HepG2 (cell line): ENCODE results near the gene PYGO2. TPM values are rescaled to one million over a fixed set of nuclear protein-coding genes. Genes with fewer than 3 reads are reported as not detected.

ENCODE experiments used
- CAMTA2 ChIP-seq: sonication (generic); formaldehyde crosslinking; IDR thresholded peaks from 2 replicates; pipeline ENCODE4 v1.4.0; 2020; ENCODE audit warnings: mild to moderate bottlenecking, missing genetic modification reagents, borderline replicate concordance
- CHCHD3 ChIP-seq: sonication (generic); formaldehyde crosslinking; IDR thresholded peaks from 2 replicates; pipeline ENCODE4 v1.8.0; 2022; ENCODE audit warnings: mild to moderate bottlenecking, missing genetic modification reagents, moderate library complexity
- ELF3 ChIP-seq: IDR thresholded peaks from 2 replicates; pipeline ENCODE4 v1.6.1; 2016; ENCODE audit warnings: missing genetic modification reagents, missing compliant biosample characterization
- ETV5 ChIP-seq: IDR thresholded peaks from 2 replicates; pipeline ENCODE4 v1.6.1; 2018; ENCODE audit warnings: missing biosample characterization, missing genetic modification reagents, inconsistent platforms, borderline replicate concordance
- GTF3A ChIP-seq: sonication (generic); formaldehyde crosslinking; conservative IDR thresholded peaks from 2 replicates; pipeline ENCODE4 v1.4.0; 2020; ENCODE audit warnings: mild to moderate bottlenecking, missing genetic modification reagents
- HNF4G ChIP-seq, 2 experiments: sonication (generic) in 1 of 2; formaldehyde crosslinking in 1 of 2; IDR thresholded peaks; 2 replicates each; pipeline versions ENCODE4 v1.4.0 to v1.6.1; 2011 to 2020; ENCODE audit warnings: borderline replicate concordance in 2 of 2, low read depth in 2 of 2, mild to moderate bottlenecking in 2 of 2, low read length in 1 of 2, missing genetic modification reagents in 1 of 2, moderate library complexity in 1 of 2
- HNRNPL ChIP-seq: fragments of 200-400 bp; formaldehyde crosslinking; IDR thresholded peaks from 2 replicates; pipeline ENCODE4 v1.6.1; 2017; ENCODE audit warnings: mild to moderate bottlenecking, low read depth, low read length
- KDM6A ChIP-seq: IDR thresholded peaks from 2 replicates; pipeline ENCODE4 v1.6.1; 2016; ENCODE audit warnings: low read depth
- MEIS2 ChIP-seq: sonication (generic); formaldehyde crosslinking; IDR thresholded peaks from 2 replicates; pipeline ENCODE4 v1.9.0; 2021; ENCODE audit warnings: mild to moderate bottlenecking, missing genetic modification reagents
- MTERF4 ChIP-seq: sonication (generic); formaldehyde crosslinking; IDR thresholded peaks from 2 replicates; pipeline ENCODE4 v1.8.0; 2023; ENCODE audit warnings: mild to moderate bottlenecking, missing genetic modification reagents
- NR1H2 ChIP-seq: sonication (generic); formaldehyde crosslinking; IDR thresholded peaks from 2 replicates; pipeline ENCODE4 v1.8.1; 2022; ENCODE audit warnings: low read depth, missing genetic modification reagents, borderline replicate concordance
- PAF1 ChIP-seq: IDR thresholded peaks from 2 replicates; pipeline ENCODE4 v1.6.1; 2016; ENCODE audit warnings: missing genetic modification reagents, missing compliant biosample characterization
- PRMT3 ChIP-seq: sonication (generic); formaldehyde crosslinking; IDR thresholded peaks from 2 replicates; pipeline ENCODE4 v1.8.1; 2022; ENCODE audit warnings: low read depth, mild to moderate bottlenecking, moderate library complexity, missing genetic modification reagents, borderline replicate concordance
- REXO4 ChIP-seq: sonication (generic); formaldehyde crosslinking; IDR thresholded peaks from 2 replicates; pipeline ENCODE4 v1.8.0; 2022; ENCODE audit warnings: missing genetic modification reagents, mild to moderate bottlenecking, borderline replicate concordance
- SIN3B ChIP-seq: fragments of 150-350 bp; IDR thresholded peaks from 2 replicates; pipeline ENCODE4 v1.6.1; 2014; ENCODE audit warnings: low read length
- TAF1 ChIP-seq: sonication (generic); formaldehyde crosslinking; IDR thresholded peaks from 2 replicates; pipeline ENCODE4 v1.4.0; 2020; ENCODE audit warnings: missing genetic modification reagents
- YEATS4 ChIP-seq: sonication (generic); formaldehyde crosslinking; IDR thresholded peaks from 2 replicates; pipeline ENCODE4 v1.4.0; 2020; ENCODE audit warnings: missing genetic modification reagents, borderline replicate concordance
- ZFY ChIP-seq: sonication (generic); formaldehyde crosslinking; IDR thresholded peaks from 2 replicates; pipeline ENCODE4 v1.4.0; 2020; ENCODE audit warnings: missing genetic modification reagents
- ZNF138 ChIP-seq: sonication (generic); formaldehyde crosslinking; IDR thresholded peaks from 2 replicates; pipeline ENCODE4 v1.5.0; 2020; ENCODE audit warnings: mild to moderate bottlenecking, low read depth, missing genetic modification reagents
- ZNF382 ChIP-seq: sonication (generic); formaldehyde crosslinking; IDR thresholded peaks from 2 replicates; pipeline ENCODE4 v1.5.0; 2020; ENCODE audit warnings: missing genetic modification reagents, mild to moderate bottlenecking, borderline replicate concordance
- ZNF660 ChIP-seq: sonication (generic); formaldehyde crosslinking; IDR thresholded peaks from 2 replicates; pipeline ENCODE4 v1.5.1; 2020; ENCODE audit warnings: mild to moderate bottlenecking, low read depth, missing genetic modification reagents, borderline replicate concordance
- ZNF747 ChIP-seq: sonication (generic); formaldehyde crosslinking; IDR thresholded peaks from 2 replicates; pipeline ENCODE4 v1.8.1; 2023; ENCODE audit warnings: missing genetic modification reagents, mild to moderate bottlenecking, borderline replicate concordance
- ZSCAN21 ChIP-seq: sonication (generic); formaldehyde crosslinking; IDR thresholded peaks from 2 replicates; pipeline ENCODE4 v1.8.0; 2022; ENCODE audit warnings: mild to moderate bottlenecking, missing genetic modification reagents, moderate library complexity, borderline replicate concordance
- polyA plus RNA-seq, 8 experiments: library from polyadenylated mRNA; depleted of rRNA in 3 of 8; stranded (reverse) in 7 of 8; unstranded in 1 of 8; fragments of >200 nt; fragmentation: Illumina TruSeq in 4 of 8; extraction: Trizol in 4 of 8; gene quantifications; 2 replicates each; pipeline versions ENCODE4 v1.2.1 to v1.2.3, GENCODE V29; 2011 to 2016; ENCODE audit warnings: low read depth in 4 of 8, missing spikeins in 1 of 8, mixed read lengths in 1 of 8; ENCODE audit not compliant: insufficient read depth in 1 of 8
- total RNA-seq, 5 experiments: library from RNA; depleted of rRNA; stranded (reverse); fragments of >200 nt; fragmentation: Illumina TruSeq; extraction: Trizol; gene quantifications; 2 replicates each; pipeline ENCODE4 v1.2.3, GENCODE V29; 2016; ENCODE audit warnings: low read depth in 1 of 5
- TF ChIP-seq, protein P1 (sequence below): sonication (generic); formaldehyde crosslinking; IDR thresholded peaks from 2 replicates; pipeline ENCODE4 v1.9.0; 2021; ENCODE audit warnings: missing genetic modification reagents, borderline replicate concordance
- TF ChIP-seq, protein P2 (sequence below): sonication (generic); formaldehyde crosslinking; IDR thresholded peaks from 2 replicates; pipeline ENCODE4 v1.5.0; 2020; ENCODE audit warnings: missing genetic modification reagents

The PYGO2 gene
- total and polyA plus RNA-seq, 2 of the 13 experiments (the other 11 are each of a cell fraction or from before 2014, with no cell fraction given), result 20.3 to 21.8 TPM

- TF ChIP-seq ZNF747 (no peak), ZNF382 (CRISPR knock-in tag) (no peak), ETV5 (CRISPR knock-in tag) (peak; percentile 10), CAMTA2 (CRISPR knock-in tag) (peak; percentile 82), ZNF660 (CRISPR knock-in tag) (no peak), ZFY (CRISPR knock-in tag) (peak; percentile 70), ZSCAN21 (0 out of 2 replicates have a peak, but pooled peaks have one; percentile 46), REXO4 (no peak), MTERF4 (CRISPR knock-in tag) (no peak), SIN3B (no peak), HNF4G (IDR thresholded peaks at IDR 0.05; ENCODE audit: borderline replicate concordance, low read depth, low read length) (peak; percentile 46; the same call in 1 of the 2 replicates), HNF4G (CRISPR knock-in tag; IDR thresholded peaks at IDR 0.05; ENCODE audit: borderline replicate concordance, low read depth) (peak; percentile 25; the same call in 1 of the 2 replicates), KDM6A (CRISPR knock-in tag) (peak; percentile 68; the same call in 1 of the 2 replicates), HNRNPL (peak; percentile 91), MEIS2 (CRISPR knock-in tag) (peak; percentile 79; the same call in 1 of the 2 replicates), TAF1 (CRISPR knock-in tag) (peak; percentile 66), CHCHD3 (CRISPR knock-in tag) (0 out of 2 replicates have a peak, but pooled peaks have one; percentile 73), PRMT3 (CRISPR knock-in tag) (no peak), GTF3A (0 out of 2 replicates have a peak, but pooled peaks have one; percentile 47), YEATS4 (peak; percentile 69; the same call in 1 of the 2 replicates), ELF3 (peak; percentile 35; the same call in 1 of the 2 replicates), PAF1 (CRISPR knock-in tag) (no peak), NR1H2 (CRISPR knock-in tag) (no peak), ZNF138 (no peak)
- TF ChIP-seq, protein P1, sequence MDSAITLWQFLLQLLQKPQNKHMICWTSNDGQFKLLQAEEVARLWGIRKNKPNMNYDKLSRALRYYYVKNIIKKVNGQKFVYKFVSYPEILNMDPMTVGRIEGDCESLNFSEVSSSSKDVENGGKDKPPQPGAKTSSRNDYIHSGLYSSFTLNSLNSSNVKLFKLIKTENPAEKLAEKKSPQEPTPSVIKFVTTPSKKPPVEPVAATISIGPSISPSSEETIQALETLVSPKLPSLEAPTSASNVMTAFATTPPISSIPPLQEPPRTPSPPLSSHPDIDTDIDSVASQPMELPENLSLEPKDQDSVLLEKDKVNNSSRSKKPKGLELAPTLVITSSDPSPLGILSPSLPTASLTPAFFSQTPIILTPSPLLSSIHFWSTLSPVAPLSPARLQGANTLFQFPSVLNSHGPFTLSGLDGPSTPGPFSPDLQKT (CRISPR knock-in tag), result no peak
- TF ChIP-seq, protein P2, sequence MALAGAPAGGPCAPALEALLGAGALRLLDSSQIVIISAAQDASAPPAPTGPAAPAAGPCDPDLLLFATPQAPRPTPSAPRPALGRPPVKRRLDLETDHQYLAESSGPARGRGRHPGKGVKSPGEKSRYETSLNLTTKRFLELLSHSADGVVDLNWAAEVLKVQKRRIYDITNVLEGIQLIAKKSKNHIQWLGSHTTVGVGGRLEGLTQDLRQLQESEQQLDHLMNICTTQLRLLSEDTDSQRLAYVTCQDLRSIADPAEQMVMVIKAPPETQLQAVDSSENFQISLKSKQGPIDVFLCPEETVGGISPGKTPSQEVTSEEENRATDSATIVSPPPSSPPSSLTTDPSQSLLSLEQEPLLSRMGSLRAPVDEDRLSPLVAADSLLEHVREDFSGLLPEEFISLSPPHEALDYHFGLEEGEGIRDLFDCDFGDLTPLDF (CRISPR knock-in tag), result peak; percentile 60; the same call in 1 of the 2 replicates
These were observed 39.3 kb upstream of the PYGO2 start (continued) for GRCh38 chr1:155000726-155001424.
